HL-60 (cell line): ENCODE data around the gene TPH2.

Experiments used
- DNase-seq, 2 experiments: peaks; one replicate each; pipeline ENCODE4 v3.0.0-alpha.2; 2010 to 2020; ENCODE audit warnings: low read depth in 1 of 2, low spot score in 1 of 2
- H3K27ac ChIP-seq: fragments of 250-450 bp; sonication (Bioruptor Pico); replicated peaks from 2 replicates; pipeline ENCODE4 v1.5.1; 2020; ENCODE audit warnings: mild to moderate bottlenecking, moderate library complexity
- H3K27me3 ChIP-seq: fragments of 250-450 bp; sonication (Bioruptor Pico); 2 replicates; pipeline ENCODE4 v1.5.1; 2021; ENCODE audit warnings: mild to moderate bottlenecking, moderate library complexity; ENCODE audit not compliant: insufficient read depth, poor library complexity, severe bottlenecking
- H3K4me3 ChIP-seq: replicated peaks from 2 replicates; pipeline ENCODE4 v1.5.1; 2011; ENCODE audit warnings: mild to moderate bottlenecking, control low read depth, low read length; ENCODE audit not compliant: insufficient read depth
- GABPA ChIP-seq: IDR thresholded peaks from 2 replicates; pipeline ENCODE4 v1.6.1; 2012; ENCODE audit warnings: low read depth
- POLR2AphosphoS5 ChIP-seq: IDR thresholded peaks from 2 replicates; pipeline ENCODE4 v1.6.1; 2012; ENCODE audit warnings: low read depth
- REST ChIP-seq: IDR thresholded peaks from 2 replicates; pipeline ENCODE4 v1.6.1; 2012; ENCODE audit warnings: low read depth; ENCODE audit not compliant: insufficient replicate concordance
- SPI1 ChIP-seq: IDR thresholded peaks from 2 replicates; pipeline ENCODE4 v1.6.1; 2012; ENCODE audit warnings: low read depth, mild to moderate bottlenecking, borderline replicate concordance
- TF ChIP-seq, protein P1 (sequence below): IDR thresholded peaks from one replicate; pipeline ENCODE4 v1.5.1; 2011; ENCODE audit warnings: low read length, control low read depth, inconsistent platforms; ENCODE audit not compliant: insufficient read depth

Gene TPH2

DNA sequence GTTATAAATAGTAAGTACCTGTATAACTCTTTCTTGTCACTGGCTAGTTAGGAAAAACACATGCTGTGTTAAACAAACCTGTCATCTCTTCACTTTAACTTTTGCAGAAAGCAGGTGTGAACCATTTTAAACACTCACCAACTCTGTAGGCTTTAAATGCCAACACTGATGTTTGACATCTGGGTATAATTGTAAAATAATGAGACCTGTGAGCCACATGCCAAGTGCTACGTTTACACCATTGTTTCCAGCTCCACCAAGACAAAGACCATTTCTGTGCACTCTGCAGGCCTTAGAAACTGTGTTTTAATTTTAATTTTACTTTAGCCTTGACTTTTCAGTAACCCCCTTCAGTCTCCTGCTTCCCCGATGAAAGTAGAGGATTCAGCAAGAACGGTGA is 11.0 kb downstream of the TPH2 start:
- peaks cover 14% of the 10 kb centered on the region for H3K27me3 ChIP-seq
- TF ChIP-seq SPI1 (no peak), POLR2AphosphoS5 (no peak), GABPA (no peak), REST (no peak)
- TF ChIP-seq, protein P1, sequence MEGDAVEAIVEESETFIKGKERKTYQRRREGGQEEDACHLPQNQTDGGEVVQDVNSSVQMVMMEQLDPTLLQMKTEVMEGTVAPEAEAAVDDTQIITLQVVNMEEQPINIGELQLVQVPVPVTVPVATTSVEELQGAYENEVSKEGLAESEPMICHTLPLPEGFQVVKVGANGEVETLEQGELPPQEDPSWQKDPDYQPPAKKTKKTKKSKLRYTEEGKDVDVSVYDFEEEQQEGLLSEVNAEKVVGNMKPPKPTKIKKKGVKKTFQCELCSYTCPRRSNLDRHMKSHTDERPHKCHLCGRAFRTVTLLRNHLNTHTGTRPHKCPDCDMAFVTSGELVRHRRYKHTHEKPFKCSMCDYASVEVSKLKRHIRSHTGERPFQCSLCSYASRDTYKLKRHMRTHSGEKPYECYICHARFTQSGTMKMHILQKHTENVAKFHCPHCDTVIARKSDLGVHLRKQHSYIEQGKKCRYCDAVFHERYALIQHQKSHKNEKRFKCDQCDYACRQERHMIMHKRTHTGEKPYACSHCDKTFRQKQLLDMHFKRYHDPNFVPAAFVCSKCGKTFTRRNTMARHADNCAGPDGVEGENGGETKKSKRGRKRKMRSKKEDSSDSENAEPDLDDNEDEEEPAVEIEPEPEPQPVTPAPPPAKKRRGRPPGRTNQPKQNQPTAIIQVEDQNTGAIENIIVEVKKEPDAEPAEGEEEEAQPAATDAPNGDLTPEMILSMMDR, result no peak
- DNase-seq, result no peak
- no peak overlapping the region for H3K4me3 ChIP-seq
- no peak overlapping the region for H3K27ac ChIP-seq

DNA sequence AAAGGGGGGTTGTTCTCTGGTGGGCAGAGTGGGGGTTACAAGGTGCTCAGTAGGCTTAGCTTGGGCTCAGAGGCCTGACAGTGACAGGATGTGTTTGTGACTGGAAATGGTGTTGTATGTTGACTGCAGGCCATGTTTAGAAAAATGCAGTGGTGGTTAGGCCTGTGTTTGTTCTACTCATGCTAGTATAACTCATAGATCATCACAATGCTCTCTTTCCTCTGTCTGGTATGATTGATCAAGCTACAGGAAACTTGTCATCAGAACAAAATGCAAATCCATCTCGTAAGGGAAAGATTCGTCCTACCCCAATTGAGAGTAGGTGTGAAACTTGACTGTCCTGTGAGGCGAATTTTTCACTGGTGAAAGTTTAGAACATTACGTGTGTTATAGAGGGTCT is 11.8 kb downstream of the TPH2 start:
- no peak overlapping the region for H3K27ac ChIP-seq
- TF ChIP-seq GABPA (no peak), SPI1 (no peak), REST (no peak), POLR2AphosphoS5 (no peak)
- TF ChIP-seq, protein P1, result no peak
- H3K27me3 ChIP-seq, result peaks cover 16% of the 10 kb centered on the region
- DNase-seq, result no peak
- no peak overlapping the region for H3K4me3 ChIP-seq

- H3K4me3 ChIP-seq, result no peak overlapping the region
- TF ChIP-seq GABPA (no peak), POLR2AphosphoS5 (no peak), REST (no peak), SPI1 (no peak)
- TF ChIP-seq, protein P1, result no peak
- no peak for DNase-seq
- peaks cover 16% of the 10 kb centered on the region for H3K27me3 ChIP-seq
- no peak overlapping the region for H3K27ac ChIP-seq
Observed at GRCh38 chr12:71950819-71951218, 12.2 kb downstream of the TPH2 start.
